ENCODE measurements around the gene MYO7A.

MYO7A gene

GRCh38 chr11:77083566-77084245 is 44.3 kb upstream of the MYO7A start:
- no peak for DNase-seq (ENCODE audit: low read depth)
- TF ChIP-seq, protein P1, sequence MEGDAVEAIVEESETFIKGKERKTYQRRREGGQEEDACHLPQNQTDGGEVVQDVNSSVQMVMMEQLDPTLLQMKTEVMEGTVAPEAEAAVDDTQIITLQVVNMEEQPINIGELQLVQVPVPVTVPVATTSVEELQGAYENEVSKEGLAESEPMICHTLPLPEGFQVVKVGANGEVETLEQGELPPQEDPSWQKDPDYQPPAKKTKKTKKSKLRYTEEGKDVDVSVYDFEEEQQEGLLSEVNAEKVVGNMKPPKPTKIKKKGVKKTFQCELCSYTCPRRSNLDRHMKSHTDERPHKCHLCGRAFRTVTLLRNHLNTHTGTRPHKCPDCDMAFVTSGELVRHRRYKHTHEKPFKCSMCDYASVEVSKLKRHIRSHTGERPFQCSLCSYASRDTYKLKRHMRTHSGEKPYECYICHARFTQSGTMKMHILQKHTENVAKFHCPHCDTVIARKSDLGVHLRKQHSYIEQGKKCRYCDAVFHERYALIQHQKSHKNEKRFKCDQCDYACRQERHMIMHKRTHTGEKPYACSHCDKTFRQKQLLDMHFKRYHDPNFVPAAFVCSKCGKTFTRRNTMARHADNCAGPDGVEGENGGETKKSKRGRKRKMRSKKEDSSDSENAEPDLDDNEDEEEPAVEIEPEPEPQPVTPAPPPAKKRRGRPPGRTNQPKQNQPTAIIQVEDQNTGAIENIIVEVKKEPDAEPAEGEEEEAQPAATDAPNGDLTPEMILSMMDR (conservative IDR thresholded peaks at IDR 0.05; ENCODE audit: low read length) = no peak
- no peak overlapping the region for H3K4me3 ChIP-seq (ENCODE audit: low read length)

DNA sequence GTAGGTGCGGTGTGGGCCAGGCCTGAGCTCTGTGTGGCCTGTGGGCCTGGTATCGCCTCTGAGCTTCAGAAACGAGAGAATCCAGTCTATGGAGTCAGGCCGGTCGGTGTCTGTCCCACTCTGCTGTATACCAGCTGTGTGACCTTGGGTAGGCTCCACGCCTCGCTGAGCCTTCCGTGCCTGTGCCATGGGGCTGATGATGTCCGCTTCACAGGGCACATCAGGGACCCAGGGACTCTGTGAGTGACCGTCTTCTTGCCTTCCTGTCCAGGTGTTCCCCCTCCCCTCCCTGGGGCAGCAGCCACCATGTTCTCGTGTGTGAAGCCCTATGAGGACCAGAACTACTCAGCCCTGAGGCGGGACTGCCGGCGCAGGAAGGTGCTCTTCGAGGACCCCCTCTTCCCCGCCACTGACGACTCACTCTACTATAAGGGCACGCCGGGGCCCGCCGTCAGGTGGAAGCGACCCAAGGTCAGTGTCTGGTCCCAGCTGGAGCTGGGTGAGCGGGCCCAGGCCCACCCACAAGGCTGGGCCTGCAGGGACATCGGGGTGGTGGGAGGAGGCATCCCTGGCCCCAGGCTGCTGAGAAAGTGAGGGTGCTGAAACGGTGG is 43.4 kb upstream of the MYO7A start:
- no peak for DNase-seq (ENCODE audit: low read depth)
- no peak overlapping the region for H3K4me3 ChIP-seq (ENCODE audit: low read length)
- TF ChIP-seq, protein P1 (conservative IDR thresholded peaks at IDR 0.05; ENCODE audit: low read length) = no peak

DNA sequence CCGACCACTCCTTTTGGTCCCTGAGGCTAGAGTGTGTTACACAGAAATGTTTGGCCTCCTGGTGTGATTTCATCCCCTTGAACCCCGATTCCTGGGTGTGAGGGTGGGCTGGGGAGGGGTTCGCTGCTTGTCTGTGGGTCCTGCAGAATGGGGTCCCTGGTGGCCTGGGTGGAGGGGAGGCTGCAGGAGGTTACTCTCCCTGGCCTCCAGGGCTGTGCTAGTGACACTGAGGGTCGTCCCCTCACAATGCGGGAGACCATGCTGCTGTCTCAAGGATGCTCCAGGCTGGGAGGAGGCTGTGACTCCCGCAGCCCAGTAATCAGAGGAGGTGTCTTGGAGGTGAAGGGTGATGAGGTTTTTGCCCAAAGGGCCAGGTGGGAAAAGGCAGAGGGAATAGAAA is 42.4 kb upstream of the MYO7A start:
- no peak overlapping the region for H3K4me3 ChIP-seq (ENCODE audit: low read length)
- DNase-seq (ENCODE audit: low read depth) = no peak
- TF ChIP-seq, protein P1 (conservative IDR thresholded peaks at IDR 0.05; ENCODE audit: low read length) = no peak

DNA sequence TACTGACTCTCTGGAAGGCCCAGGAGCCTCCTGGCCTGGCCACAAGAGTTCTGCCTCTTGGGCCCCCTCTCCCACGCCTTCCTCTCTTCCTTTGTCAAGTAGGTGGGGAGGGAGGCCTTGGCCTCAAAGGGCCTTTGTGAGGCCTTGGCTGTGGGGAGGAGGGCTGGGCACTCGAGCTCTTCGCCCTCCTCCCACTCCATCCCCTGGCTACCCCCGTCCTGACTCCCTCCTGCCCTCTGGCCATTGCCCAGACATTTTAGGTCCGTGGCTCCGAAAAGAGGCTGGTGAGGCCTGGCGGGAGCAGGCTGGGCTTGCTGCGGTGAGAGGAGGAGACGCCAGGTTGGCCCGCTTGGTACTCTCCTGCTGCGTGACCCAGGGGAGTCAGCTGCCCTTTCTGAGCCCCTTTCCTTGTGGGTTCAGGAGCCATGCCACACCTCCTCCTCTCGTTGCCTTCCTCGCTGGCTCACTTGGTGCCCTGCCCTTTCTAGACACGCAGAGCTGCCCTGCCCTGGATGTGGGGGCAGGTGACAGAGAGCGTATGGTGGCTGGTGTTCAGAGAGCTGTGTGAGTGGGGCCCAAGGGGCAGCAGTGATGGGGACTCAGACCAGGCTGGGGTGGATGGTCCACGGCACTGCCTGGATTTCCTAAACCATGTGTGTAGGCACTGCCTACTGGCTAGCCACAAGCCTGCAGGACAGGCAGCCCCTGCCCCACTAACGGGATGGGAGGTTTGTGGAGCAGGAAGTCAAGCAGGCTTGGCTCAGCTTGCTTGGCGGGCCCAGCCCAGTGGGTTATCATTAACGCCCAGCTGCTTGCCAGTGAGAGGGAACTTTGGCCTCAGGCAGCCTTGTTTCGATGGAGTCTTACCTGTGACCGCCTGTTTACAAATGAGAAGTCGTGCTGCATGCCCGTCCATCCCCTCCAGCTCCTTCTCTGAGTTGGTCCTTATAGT is 41.2 kb upstream of the MYO7A start:
- no peak for DNase-seq (ENCODE audit: low read depth)
- no peak overlapping the region for H3K4me3 ChIP-seq (ENCODE audit: low read length)
- TF ChIP-seq, protein P1 (conservative IDR thresholded peaks at IDR 0.05; ENCODE audit: low read length) = no peak

DNA sequence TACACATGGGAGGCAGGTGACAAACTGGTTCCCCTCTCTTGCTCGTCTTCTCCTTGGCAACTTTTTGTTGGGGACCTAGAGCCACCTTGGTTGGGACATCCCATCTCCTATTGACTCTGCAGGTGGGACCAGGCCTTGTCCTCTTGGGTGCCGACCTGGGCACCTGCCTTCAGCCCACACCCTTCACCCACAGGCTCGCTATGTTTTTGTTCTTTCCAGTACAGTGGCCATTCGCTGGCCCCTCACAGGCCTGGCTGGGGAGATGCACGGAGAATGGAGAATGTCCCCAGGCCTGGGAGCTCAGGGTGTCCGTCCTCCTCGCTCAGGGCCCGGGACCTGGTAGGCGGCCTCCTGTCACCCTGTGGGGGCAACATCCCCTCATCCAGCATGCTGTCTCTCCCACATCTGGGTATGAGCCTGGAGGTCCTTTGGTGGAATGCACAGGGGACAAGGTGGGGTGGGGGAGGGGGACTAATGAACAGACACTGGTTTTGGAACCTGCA is 40.3 kb upstream of the MYO7A start:
- TF ChIP-seq, protein P1 (conservative IDR thresholded peaks at IDR 0.05; ENCODE audit: low read length) = no peak
- DNase-seq (ENCODE audit: low read depth) = no peak
- H3K4me3 ChIP-seq (ENCODE audit: low read length) = no peak overlapping the region

GRCh38 chr11:77088236-77089003 is 39.6 kb upstream of the MYO7A start:
- TF ChIP-seq, protein P1 (conservative IDR thresholded peaks at IDR 0.05; ENCODE audit: low read length) = no peak
- no peak overlapping the region for H3K4me3 ChIP-seq (ENCODE audit: low read length)
- DNase-seq (ENCODE audit: low read depth) = no peak

Data from AG10803 (cell line).